OCI-LY1 (cell line): Measurements from ENCODE around the gene SNAPC5.

ENCODE experiments used
- CTCF ChIP-seq: fragments of 200-600 bp; sonication (generic), shearing (Covaris generic); IDR thresholded peaks from 2 replicates; pipeline ENCODE4 v1.5.1; 2017; ENCODE audit warnings: mild to moderate bottlenecking, antibody characterized with exemption, low read length, moderate library complexity, mixed read lengths
- EZH2 ChIP-seq: fragments of 200-600 bp; sonication (generic), shearing (Covaris generic); IDR thresholded peaks from 2 replicates; pipeline ENCODE4 v1.8.0; 2017; ENCODE audit warnings: borderline replicate concordance, mixed run types, mild to moderate bottlenecking, antibody characterized with exemption, low read length, moderate library complexity, mixed read lengths

GRCh38 chr15:66474135-66474534 lies 23.4 kb downstream of the SNAPC5 start:
- no peak for TF ChIP-seq CTCF
- no peak for TF ChIP-seq EZH2
